Choroid plexus epithelial cell (primary cell): Measurements from ENCODE around the gene ATG7.
"Not testable (repeated sequence)": the region's sequence is repeated elsewhere in the genome, so short reads cannot be mapped to it uniquely, and the experiment has no call there.

Source experiments
- DNase-seq: peaks from one replicate; pipeline ENCODE4 v3.0.0-alpha.2; 2010; ENCODE audit warnings: low read depth
- H3K4me3 ChIP-seq: 2 replicates; pipeline ENCODE4 v1.5.1; 2011; ENCODE audit warnings: low read depth, mild to moderate bottlenecking, control low read depth, low read length, moderate library complexity
- CTCF ChIP-seq: conservative IDR thresholded peaks from 2 replicates; pipeline ENCODE4 v1.5.1; 2011; ENCODE audit warnings: low read depth, mild to moderate bottlenecking, control low read depth, inconsistent platforms, low read length, moderate library complexity

The ATG7 gene

GRCh38 chr3:11495948-11496557 lies 223.9 kb downstream of the ATG7 start:
- DNase-seq: peak; percentile 63
- TF ChIP-seq CTCF: no peak
- no peak overlapping the region for H3K4me3 ChIP-seq

DNA sequence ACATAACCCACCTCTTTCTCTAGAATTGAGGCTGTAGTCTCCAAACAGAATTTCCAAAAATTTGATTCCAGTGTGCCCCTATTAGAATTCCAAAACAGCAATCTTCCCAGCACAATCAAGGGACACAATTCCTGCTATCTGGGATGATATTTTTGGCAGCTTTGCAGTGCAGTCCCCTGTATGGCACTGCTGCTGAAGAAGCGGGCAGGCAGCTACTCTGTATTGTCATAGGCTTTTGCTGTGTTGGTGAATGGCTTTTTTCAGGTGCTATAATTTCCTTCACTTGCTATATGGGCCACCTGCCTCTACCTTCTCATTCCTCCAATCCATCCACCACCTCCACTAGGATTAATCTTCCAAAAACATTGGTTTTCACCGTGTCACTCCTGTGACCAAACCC lies 226.0 kb downstream of the ATG7 start:
- H3K4me3 ChIP-seq: no peak overlapping the region
- no peak for DNase-seq
- TF ChIP-seq CTCF: no peak

GRCh38 chr3:11498646-11499045 lies 226.4 kb downstream of the ATG7 start:
- DNase-seq: peak; percentile 83
- no peak for TF ChIP-seq CTCF
- no peak overlapping the region for H3K4me3 ChIP-seq

- peak; percentile 97 for DNase-seq
- TF ChIP-seq CTCF: no peak
- no peak overlapping the region for H3K4me3 ChIP-seq
These were observed 226.9 kb downstream of the ATG7 start for GRCh38 chr3:11499144-11499543.

GRCh38 chr3:11502413-11502812 lies 230.2 kb downstream of the ATG7 start:
- not testable (repeated sequence) for DNase-seq, H3K4me3 ChIP-seq

- H3K4me3 ChIP-seq: no peak overlapping the region
- no peak for TF ChIP-seq CTCF
- DNase-seq: no peak
These were observed 235.5 kb downstream of the ATG7 start for GRCh38 chr3:11507719-11508118.

DNA sequence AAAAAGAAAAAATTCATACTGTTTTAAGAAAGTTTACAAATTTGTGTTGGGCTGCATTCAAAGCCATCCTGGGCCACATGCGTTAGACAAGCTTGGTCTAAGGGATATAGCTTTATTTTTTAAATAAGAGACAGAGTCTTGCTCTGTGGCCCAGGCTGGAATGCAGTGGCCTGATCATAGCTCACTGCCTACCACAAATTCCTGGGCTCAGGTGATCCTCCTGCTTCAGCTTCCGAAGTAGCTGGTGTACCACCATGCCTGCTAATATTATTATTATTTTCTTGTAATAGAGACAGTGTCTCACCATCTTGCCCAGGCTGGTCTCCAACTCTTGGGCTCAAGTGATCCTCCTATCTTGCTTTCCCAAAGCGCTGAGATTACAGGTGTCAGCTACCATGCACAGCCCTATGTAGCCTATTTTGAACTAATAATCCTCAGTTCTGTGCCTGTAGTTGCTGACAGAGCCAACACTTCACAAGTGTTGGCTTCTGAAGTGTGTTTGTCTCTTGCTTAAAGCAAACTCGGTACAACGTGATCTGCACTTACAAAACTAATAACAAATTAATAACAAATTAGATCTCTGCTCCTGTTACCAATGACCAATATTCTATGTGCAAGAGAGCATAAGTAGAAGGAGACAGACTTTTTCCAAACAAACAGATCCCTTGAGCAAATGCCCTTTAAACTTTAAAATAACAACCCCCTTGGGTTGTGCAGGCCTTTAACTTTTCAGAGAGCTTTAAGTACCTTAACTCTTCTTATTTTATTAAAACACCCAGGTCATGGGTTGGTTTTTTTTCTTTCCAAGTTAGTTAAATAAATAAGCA lies 236.4 kb downstream of the ATG7 start:
- no peak overlapping the region for H3K4me3 ChIP-seq
- DNase-seq: no peak
- no peak for TF ChIP-seq CTCF
